Left renal pelvis (tissue), 4 donors: ENCODE results near the gene SIRT7. TPM values are rescaled to one million over a fixed set of nuclear protein-coding genes. Genes with fewer than 3 reads are reported as not detected.
"Not testable (repeated sequence)": the region's sequence is repeated elsewhere in the genome, so short reads cannot be mapped to it uniquely, and the experiment has no call there.

Source experiments
- DNase-seq, 4 donors: peaks; one replicate each; pipeline ENCODE4 v3.0.0-alpha.2; 2013; ENCODE audit warnings: low read depth in 4 of 4, low spot score in 3 of 4
- polyA plus RNA-seq, 4 donors: library from polyadenylated mRNA; unstranded; fragments of 120-200 nt; gene quantifications; one replicate each; pipeline ENCODE4 v1.2.1, GENCODE V29; 2013; ENCODE audit not compliant: insufficient read length in 4 of 4

The SIRT7 gene
- polyA plus RNA-seq, 4 donors, result 7.7 to 22.0 (median 11.1) TPM

GRCh38 chr17:81955058-81955681 lies 37.2 kb upstream of the SIRT7 start:
- no peak for DNase-seq

GRCh38 chr17:81954131-81955057 lies 36.4 kb upstream of the SIRT7 start:
- no peak for DNase-seq

- DNase-seq, result not testable (repeated sequence)
Observed at GRCh38 chr17:81953443-81953842, 35.5 kb upstream of the SIRT7 start.

GRCh38 chr17:81952792-81953228 lies 34.8 kb upstream of the SIRT7 start:
- DNase-seq, result no peak

- DNase-seq, result no peak
Observed at GRCh38 chr17:81951785-81952684, 34.1 kb upstream of the SIRT7 start.

- DNase-seq, result no peak
Observed at GRCh38 chr17:81950501-81950900, 32.5 kb upstream of the SIRT7 start.

- no peak for DNase-seq
Observed at GRCh38 chr17:81948635-81949378, 30.8 kb upstream of the SIRT7 start.

- DNase-seq, result no peak
Observed at GRCh38 chr17:81947189-81947588, 29.2 kb upstream of the SIRT7 start, which contains the start of gene MYADML2. Gene MYADML2, minus strand, starts transcription at chr17:81947233. Its CDS starts 5,492 bp downstream, at chr17:81941741.

- no peak for DNase-seq
Observed at GRCh38 chr17:81944858-81945257, 26.9 kb upstream of the SIRT7 start.

GRCh38 chr17:81942167-81942553 lies 24.2 kb upstream of the SIRT7 start:
- DNase-seq, result no peak

GRCh38 chr17:81941484-81942166 lies 23.6 kb upstream of the SIRT7 start:
- DNase-seq, result no peak

GRCh38 chr17:81940538-81941483 lies 22.8 kb upstream of the SIRT7 start:
- no peak for DNase-seq

GRCh38 chr17:81939881-81940385 lies 22.0 kb upstream of the SIRT7 start:
- DNase-seq, result no peak

- DNase-seq, result no peak
Observed at GRCh38 chr17:81939218-81939617, 21.2 kb upstream of the SIRT7 start.

- no peak for DNase-seq
Observed at GRCh38 chr17:81935709-81936084, 17.7 kb upstream of the SIRT7 start.

- DNase-seq, result no peak
Observed at GRCh38 chr17:81934850-81935708, 17.1 kb upstream of the SIRT7 start.

GRCh38 chr17:81934098-81934757 lies 16.3 kb upstream of the SIRT7 start:
- no peak for DNase-seq
